SK-N-SH (cell line): Measurements from ENCODE around the gene SLAMF8.

Source experiments
- NFIC ChIP-seq: IDR thresholded peaks from 2 replicates; pipeline ENCODE4 v1.4.0; 2012; ENCODE audit warnings: borderline replicate concordance
- RAD21 ChIP-seq: IDR thresholded peaks from 2 replicates; pipeline ENCODE4 v1.6.1; 2012; ENCODE audit warnings: mild to moderate bottlenecking, low read length
- SMC3 ChIP-seq: IDR thresholded peaks from 2 replicates; pipeline ENCODE4 v1.6.1; 2012; ENCODE audit warnings: low read depth, low read length, improper control_type of control experiment
- TAF1 ChIP-seq: IDR thresholded peaks from 2 replicates; pipeline ENCODE4 v1.6.1; 2012; ENCODE audit warnings: low read depth, mild to moderate bottlenecking, low read length, moderate library complexity, borderline replicate concordance
- TEAD4 ChIP-seq: IDR thresholded peaks from 2 replicates; pipeline ENCODE4 v1.4.0; 2012; ENCODE audit warnings: mild to moderate bottlenecking, borderline replicate concordance; ENCODE audit not compliant: insufficient read depth
- TF ChIP-seq, protein P1 (sequence below): fragments of 200-600 bp; sonication (generic); IDR thresholded peaks from 2 replicates; pipeline ENCODE4 v1.6.1; 2017; ENCODE audit warnings: antibody characterized with exemption, mild to moderate bottlenecking, moderate library complexity
- TF ChIP-seq, protein P2 (sequence below): IDR thresholded peaks from 2 replicates; pipeline ENCODE4 v1.6.1; 2012; ENCODE audit warnings: mild to moderate bottlenecking, low read depth, low read length, moderate library complexity
- TF ChIP-seq, protein P3 (sequence below): IDR thresholded peaks from 2 replicates; pipeline ENCODE4; 2012

DNA sequence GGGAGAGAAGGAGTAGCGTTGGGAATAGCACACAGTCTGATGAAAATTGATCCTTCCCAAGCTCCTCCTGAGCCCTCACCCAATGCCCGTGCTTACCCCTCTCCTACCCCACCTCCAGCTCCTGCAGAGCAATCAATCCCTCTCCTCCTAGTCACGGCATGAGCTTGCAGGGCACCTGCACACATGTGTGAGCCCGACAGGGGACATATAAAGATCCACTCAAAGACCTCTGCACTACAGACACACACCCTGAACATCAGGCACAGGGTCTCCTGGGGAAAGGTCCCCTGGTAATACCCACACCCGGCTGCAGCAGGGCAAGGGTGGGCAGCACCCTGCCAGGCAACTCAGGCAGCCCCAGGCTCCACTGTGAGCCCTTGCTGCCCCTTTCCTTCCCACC lies 35.4 kb downstream of the SLAMF8 start:
- TF ChIP-seq, protein P1, sequence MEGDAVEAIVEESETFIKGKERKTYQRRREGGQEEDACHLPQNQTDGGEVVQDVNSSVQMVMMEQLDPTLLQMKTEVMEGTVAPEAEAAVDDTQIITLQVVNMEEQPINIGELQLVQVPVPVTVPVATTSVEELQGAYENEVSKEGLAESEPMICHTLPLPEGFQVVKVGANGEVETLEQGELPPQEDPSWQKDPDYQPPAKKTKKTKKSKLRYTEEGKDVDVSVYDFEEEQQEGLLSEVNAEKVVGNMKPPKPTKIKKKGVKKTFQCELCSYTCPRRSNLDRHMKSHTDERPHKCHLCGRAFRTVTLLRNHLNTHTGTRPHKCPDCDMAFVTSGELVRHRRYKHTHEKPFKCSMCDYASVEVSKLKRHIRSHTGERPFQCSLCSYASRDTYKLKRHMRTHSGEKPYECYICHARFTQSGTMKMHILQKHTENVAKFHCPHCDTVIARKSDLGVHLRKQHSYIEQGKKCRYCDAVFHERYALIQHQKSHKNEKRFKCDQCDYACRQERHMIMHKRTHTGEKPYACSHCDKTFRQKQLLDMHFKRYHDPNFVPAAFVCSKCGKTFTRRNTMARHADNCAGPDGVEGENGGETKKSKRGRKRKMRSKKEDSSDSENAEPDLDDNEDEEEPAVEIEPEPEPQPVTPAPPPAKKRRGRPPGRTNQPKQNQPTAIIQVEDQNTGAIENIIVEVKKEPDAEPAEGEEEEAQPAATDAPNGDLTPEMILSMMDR = no peak
- no peak for TF ChIP-seq NFIC
- no peak for TF ChIP-seq TEAD4
- TF ChIP-seq, protein P2, sequence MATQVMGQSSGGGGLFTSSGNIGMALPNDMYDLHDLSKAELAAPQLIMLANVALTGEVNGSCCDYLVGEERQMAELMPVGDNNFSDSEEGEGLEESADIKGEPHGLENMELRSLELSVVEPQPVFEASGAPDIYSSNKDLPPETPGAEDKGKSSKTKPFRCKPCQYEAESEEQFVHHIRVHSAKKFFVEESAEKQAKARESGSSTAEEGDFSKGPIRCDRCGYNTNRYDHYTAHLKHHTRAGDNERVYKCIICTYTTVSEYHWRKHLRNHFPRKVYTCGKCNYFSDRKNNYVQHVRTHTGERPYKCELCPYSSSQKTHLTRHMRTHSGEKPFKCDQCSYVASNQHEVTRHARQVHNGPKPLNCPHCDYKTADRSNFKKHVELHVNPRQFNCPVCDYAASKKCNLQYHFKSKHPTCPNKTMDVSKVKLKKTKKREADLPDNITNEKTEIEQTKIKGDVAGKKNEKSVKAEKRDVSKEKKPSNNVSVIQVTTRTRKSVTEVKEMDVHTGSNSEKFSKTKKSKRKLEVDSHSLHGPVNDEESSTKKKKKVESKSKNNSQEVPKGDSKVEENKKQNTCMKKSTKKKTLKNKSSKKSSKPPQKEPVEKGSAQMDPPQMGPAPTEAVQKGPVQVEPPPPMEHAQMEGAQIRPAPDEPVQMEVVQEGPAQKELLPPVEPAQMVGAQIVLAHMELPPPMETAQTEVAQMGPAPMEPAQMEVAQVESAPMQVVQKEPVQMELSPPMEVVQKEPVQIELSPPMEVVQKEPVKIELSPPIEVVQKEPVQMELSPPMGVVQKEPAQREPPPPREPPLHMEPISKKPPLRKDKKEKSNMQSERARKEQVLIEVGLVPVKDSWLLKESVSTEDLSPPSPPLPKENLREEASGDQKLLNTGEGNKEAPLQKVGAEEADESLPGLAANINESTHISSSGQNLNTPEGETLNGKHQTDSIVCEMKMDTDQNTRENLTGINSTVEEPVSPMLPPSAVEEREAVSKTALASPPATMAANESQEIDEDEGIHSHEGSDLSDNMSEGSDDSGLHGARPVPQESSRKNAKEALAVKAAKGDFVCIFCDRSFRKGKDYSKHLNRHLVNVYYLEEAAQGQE = no peak
- TF ChIP-seq TAF1 = no peak
- no peak for TF ChIP-seq SMC3
- TF ChIP-seq RAD21 = no peak
- TF ChIP-seq, protein P3, sequence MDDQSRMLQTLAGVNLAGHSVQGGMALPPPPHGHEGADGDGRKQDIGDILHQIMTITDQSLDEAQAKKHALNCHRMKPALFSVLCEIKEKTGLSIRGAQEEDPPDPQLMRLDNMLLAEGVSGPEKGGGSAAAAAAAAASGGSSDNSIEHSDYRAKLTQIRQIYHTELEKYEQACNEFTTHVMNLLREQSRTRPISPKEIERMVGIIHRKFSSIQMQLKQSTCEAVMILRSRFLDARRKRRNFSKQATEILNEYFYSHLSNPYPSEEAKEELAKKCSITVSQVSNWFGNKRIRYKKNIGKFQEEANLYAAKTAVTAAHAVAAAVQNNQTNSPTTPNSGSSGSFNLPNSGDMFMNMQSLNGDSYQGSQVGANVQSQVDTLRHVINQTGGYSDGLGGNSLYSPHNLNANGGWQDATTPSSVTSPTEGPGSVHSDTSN = no peak
